Measurements from ENCODE around the gene EIF2S3B.

The EIF2S3B gene

GRCh38 chr12:10505620-10506019, at the start of gene EIF2S3B:
EIF2S3B (plus strand) TSS chr12:10505890; CDS start chr12:10505903, 13 bp downstream.
- TF ChIP-seq CTCF (IDR thresholded peaks at IDR 0.05) = no peak

GRCh38 chr12:10456856-10457255, 48.8 kb upstream of the EIF2S3B start:
- TF ChIP-seq CTCF (IDR thresholded peaks at IDR 0.05) = no peak

- TF ChIP-seq CTCF (IDR thresholded peaks at IDR 0.05) = no peak
Observed at GRCh38 chr12:10457760-10458159, 47.9 kb upstream of the EIF2S3B start.

GRCh38 chr12:10466311-10466710, 39.4 kb upstream of the EIF2S3B start:
- no peak for TF ChIP-seq CTCF (IDR thresholded peaks at IDR 0.05)

GRCh38 chr12:10469701-10470100, 36.0 kb upstream of the EIF2S3B start:
- TF ChIP-seq CTCF (IDR thresholded peaks at IDR 0.05) = no peak

GRCh38 chr12:10491766-10492165, 13.9 kb upstream of the EIF2S3B start:
- no peak for TF ChIP-seq CTCF (IDR thresholded peaks at IDR 0.05)

GRCh38 chr12:10497602-10498001, 8.1 kb upstream of the EIF2S3B start:
- TF ChIP-seq CTCF (IDR thresholded peaks at IDR 0.05) = no peak

- no peak for TF ChIP-seq CTCF (IDR thresholded peaks at IDR 0.05)
Observed at GRCh38 chr12:10498042-10498441, 7.6 kb upstream of the EIF2S3B start.

All from LNCAP (cell line).